GM23338 (cell line): ENCODE measurements around the gene TJP1. TPM values are rescaled to one million over a fixed set of nuclear protein-coding genes. Genes with fewer than 3 reads are reported as not detected.

Experiments
- ATAC-seq: fragments of 200-7000 bp; cut with Tn5 transposase; 3 replicates; pipeline ENCODE4 v1.9.1; 2020
- DNase-seq: peaks from one replicate; pipeline ENCODE4 v3.0.0-alpha.2; 2015; ENCODE audit warnings: low spot score
- H2AFZ ChIP-seq: fragments of 200-600 bp; sonication (generic); 2 replicates; pipeline ENCODE4 v1.8.0; 2016; ENCODE audit warnings: antibody characterized with exemption, mild to moderate bottlenecking, moderate library complexity
- H3F3A ChIP-seq: fragments of 200-600 bp; sonication (generic); replicated peaks from 2 replicates; pipeline ENCODE4 v1.8.0; 2017; ENCODE audit warnings: antibody characterized with exemption, mixed run types, low read depth
- H3K27ac ChIP-seq: fragments of 200-600 bp; sonication (generic); 2 replicates; pipeline ENCODE4 v1.6.1; 2016; ENCODE audit warnings: low read depth
- H3K27me3 ChIP-seq: fragments of 200-600 bp; sonication (generic); 2 replicates; pipeline ENCODE4 v1.8.0; 2016; ENCODE audit warnings: mild to moderate bottlenecking, mixed run types, moderate library complexity; ENCODE audit not compliant: insufficient read depth
- H3K36me3 ChIP-seq: fragments of 200-600 bp; sonication (generic); 2 replicates; pipeline ENCODE4 v1.8.0; 2016; ENCODE audit warnings: mild to moderate bottlenecking; ENCODE audit not compliant: insufficient read depth
- H3K4me1 ChIP-seq: fragments of 200-600 bp; sonication (generic); 2 replicates; pipeline ENCODE4 v1.8.0; 2016; ENCODE audit warnings: mild to moderate bottlenecking, moderate library complexity; ENCODE audit not compliant: insufficient read depth
- H3K4me2 ChIP-seq: fragments of 200-600 bp; sonication (generic); 2 replicates; pipeline ENCODE4 v1.7.1; 2017; ENCODE audit warnings: mixed run types
- H3K4me3 ChIP-seq: fragments of 200-600 bp; sonication (generic); 2 replicates; pipeline ENCODE4 v1.6.1; 2016; ENCODE audit warnings: mixed run types
- H3K79me2 ChIP-seq: fragments of 200-600 bp; sonication (generic); replicated peaks from 2 replicates; pipeline ENCODE4 v1.8.0; 2017; ENCODE audit warnings: mild to moderate bottlenecking; ENCODE audit not compliant: insufficient read depth
- H3K9me2 ChIP-seq: fragments of 200-600 bp; sonication (generic); 2 replicates; pipeline ENCODE4 v1.8.0; 2017; ENCODE audit not compliant: insufficient read depth
- H4K20me1 ChIP-seq: fragments of 200-600 bp; sonication (generic); replicated peaks from 2 replicates; pipeline ENCODE4 v1.8.0; 2017; ENCODE audit warnings: mild to moderate bottlenecking; ENCODE audit not compliant: insufficient read depth
- H3K27ac Mint-ChIP-seq: 2 replicates; pipeline ENCODE4 v1.8.0; 2020; ENCODE audit warnings: inconsistent platforms, mild to moderate bottlenecking, moderate library complexity, mixed read lengths
- H3K27me3 Mint-ChIP-seq: 3 replicates; pipeline ENCODE4 v1.8.0; 2022; ENCODE audit warnings: low read depth, mild to moderate bottlenecking, moderate library complexity, mixed read lengths, inconsistent platforms; ENCODE audit not compliant: insufficient read depth, poor library complexity
- H3K36me3 Mint-ChIP-seq: 3 replicates; pipeline ENCODE4 v1.8.0; 2021; ENCODE audit warnings: low read depth, mild to moderate bottlenecking, inconsistent platforms, moderate library complexity, mixed read lengths
- H3K4me1 Mint-ChIP-seq: 3 replicates; pipeline ENCODE4 v1.8.0; 2020; ENCODE audit warnings: mild to moderate bottlenecking, inconsistent platforms, mixed read lengths
- H3K4me3 Mint-ChIP-seq: 3 replicates; pipeline ENCODE4 v1.8.0; 2021; ENCODE audit warnings: moderate library complexity, mild to moderate bottlenecking, inconsistent platforms, mixed read lengths
- H3K9me3 Mint-ChIP-seq: 3 replicates; pipeline ENCODE4 v1.8.0; 2020; ENCODE audit warnings: moderate library complexity, mild to moderate bottlenecking, inconsistent platforms, mixed read lengths
- CREB1 ChIP-seq: fragments of 250-450 bp; sonication (Bioruptor Pico); IDR thresholded peaks from 2 replicates; pipeline ENCODE4 v1.5.0; 2020; ENCODE audit warnings: low read depth, mild to moderate bottlenecking, moderate library complexity
- ETS1 ChIP-seq: IDR thresholded peaks from 2 replicates; pipeline ENCODE4 v1.6.1; 2016; ENCODE audit warnings: antibody characterized with exemption
- NANOG ChIP-seq: IDR thresholded peaks from 2 replicates; pipeline ENCODE4 v1.6.1; 2016; ENCODE audit warnings: antibody characterized with exemption, borderline replicate concordance
- POLR2AphosphoS5 ChIP-seq: IDR thresholded peaks from 2 replicates; pipeline ENCODE4 v1.6.1; 2016; ENCODE audit warnings: antibody characterized with exemption, low read depth
- STAT1 ChIP-seq: IDR thresholded peaks from one replicate; pipeline ENCODE4 v1.6.1; 2016; ENCODE audit warnings: antibody characterized with exemption; ENCODE audit not compliant: unreplicated experiment
- ZNF331 ChIP-seq: fragments of 250-450 bp; sonication (Bioruptor Pico); IDR thresholded peaks from 2 replicates; pipeline ENCODE4 v1.5.0; 2020; ENCODE audit warnings: low read depth, mild to moderate bottlenecking, moderate library complexity
- polyA plus RNA-seq: library from polyadenylated mRNA; unstranded; fragments of >200 nt; fragmentation: Nextera tagmentation; extraction: Ambion mirVana; gene quantifications from 2 replicates; pipeline ENCODE4 v1.2.1, GENCODE V29; 2016
- total RNA-seq: library from RNA; depleted of rRNA; stranded (reverse); fragments of >200 nt; shearing (Covaris generic); gene quantifications from 2 replicates; pipeline ENCODE4 v1.2.3, GENCODE V29; 2014
- TF ChIP-seq, protein P1 (sequence below): IDR thresholded peaks from one replicate; pipeline ENCODE4 v1.6.1; 2018; ENCODE audit warnings: antibody characterized with exemption; ENCODE audit not compliant: unreplicated experiment
- TF ChIP-seq, protein P2 (sequence below), 2 experiments: fragments of 200-600 bp in 1 of 2; sonication (generic) in 1 of 2; conservative IDR thresholded peaks; 2 replicates each; pipeline versions ENCODE4 v1.5.1 to v1.6.1; 2016 to 2017; ENCODE audit warnings: antibody characterized with exemption in 2 of 2, low read depth in 2 of 2, mild to moderate bottlenecking in 2 of 2, moderate library complexity in 1 of 2

TJP1 gene
- total and polyA plus RNA-seq, 2 experiments from 2014 or later = 76.2 to 116 TPM

DNA sequence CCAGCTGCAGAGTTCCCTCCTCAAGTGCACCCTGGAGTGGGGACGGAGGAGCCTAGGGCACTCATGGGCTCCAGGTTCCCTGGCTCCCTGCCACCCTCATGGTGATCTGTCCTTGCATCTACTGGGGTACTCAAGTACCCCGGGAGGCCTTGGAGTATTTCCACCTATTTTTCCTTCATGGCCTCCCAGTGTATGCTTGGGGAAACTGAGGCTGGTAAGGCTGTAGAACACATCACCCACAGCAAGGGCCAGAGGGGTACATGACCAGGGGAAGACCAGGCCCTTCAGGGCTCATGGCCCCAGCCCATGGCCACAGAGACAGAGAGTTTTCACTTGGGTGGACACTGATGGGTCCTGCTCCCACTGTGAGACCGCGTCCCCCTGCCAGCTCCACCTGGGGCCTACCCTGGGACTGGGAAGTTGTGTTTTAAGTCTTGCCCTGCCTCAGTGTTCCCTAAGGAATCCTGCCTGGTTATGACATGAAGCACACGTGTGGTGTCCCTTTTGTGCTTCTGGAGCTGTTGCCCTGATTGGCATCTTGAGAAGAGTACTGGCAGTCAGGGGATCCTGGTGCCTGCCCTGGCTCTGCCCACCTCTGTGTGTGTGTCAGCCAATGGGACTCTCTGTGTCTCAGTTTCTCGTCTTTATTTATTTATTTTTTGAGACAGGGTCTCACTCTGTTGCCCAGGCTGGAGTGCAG lies 132.8 kb downstream of the TJP1 start (continued):
- TF ChIP-seq, protein P1, sequence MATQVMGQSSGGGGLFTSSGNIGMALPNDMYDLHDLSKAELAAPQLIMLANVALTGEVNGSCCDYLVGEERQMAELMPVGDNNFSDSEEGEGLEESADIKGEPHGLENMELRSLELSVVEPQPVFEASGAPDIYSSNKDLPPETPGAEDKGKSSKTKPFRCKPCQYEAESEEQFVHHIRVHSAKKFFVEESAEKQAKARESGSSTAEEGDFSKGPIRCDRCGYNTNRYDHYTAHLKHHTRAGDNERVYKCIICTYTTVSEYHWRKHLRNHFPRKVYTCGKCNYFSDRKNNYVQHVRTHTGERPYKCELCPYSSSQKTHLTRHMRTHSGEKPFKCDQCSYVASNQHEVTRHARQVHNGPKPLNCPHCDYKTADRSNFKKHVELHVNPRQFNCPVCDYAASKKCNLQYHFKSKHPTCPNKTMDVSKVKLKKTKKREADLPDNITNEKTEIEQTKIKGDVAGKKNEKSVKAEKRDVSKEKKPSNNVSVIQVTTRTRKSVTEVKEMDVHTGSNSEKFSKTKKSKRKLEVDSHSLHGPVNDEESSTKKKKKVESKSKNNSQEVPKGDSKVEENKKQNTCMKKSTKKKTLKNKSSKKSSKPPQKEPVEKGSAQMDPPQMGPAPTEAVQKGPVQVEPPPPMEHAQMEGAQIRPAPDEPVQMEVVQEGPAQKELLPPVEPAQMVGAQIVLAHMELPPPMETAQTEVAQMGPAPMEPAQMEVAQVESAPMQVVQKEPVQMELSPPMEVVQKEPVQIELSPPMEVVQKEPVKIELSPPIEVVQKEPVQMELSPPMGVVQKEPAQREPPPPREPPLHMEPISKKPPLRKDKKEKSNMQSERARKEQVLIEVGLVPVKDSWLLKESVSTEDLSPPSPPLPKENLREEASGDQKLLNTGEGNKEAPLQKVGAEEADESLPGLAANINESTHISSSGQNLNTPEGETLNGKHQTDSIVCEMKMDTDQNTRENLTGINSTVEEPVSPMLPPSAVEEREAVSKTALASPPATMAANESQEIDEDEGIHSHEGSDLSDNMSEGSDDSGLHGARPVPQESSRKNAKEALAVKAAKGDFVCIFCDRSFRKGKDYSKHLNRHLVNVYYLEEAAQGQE = no peak
- no peak for TF ChIP-seq CREB1 (CRISPR knock-in tag)
- TF ChIP-seq STAT1 = no peak
- TF ChIP-seq, protein P2, sequence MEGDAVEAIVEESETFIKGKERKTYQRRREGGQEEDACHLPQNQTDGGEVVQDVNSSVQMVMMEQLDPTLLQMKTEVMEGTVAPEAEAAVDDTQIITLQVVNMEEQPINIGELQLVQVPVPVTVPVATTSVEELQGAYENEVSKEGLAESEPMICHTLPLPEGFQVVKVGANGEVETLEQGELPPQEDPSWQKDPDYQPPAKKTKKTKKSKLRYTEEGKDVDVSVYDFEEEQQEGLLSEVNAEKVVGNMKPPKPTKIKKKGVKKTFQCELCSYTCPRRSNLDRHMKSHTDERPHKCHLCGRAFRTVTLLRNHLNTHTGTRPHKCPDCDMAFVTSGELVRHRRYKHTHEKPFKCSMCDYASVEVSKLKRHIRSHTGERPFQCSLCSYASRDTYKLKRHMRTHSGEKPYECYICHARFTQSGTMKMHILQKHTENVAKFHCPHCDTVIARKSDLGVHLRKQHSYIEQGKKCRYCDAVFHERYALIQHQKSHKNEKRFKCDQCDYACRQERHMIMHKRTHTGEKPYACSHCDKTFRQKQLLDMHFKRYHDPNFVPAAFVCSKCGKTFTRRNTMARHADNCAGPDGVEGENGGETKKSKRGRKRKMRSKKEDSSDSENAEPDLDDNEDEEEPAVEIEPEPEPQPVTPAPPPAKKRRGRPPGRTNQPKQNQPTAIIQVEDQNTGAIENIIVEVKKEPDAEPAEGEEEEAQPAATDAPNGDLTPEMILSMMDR (conservative IDR thresholded peaks at IDR 0.05; ENCODE audit: low read depth in 2 of 2) = no peak
- TF ChIP-seq ZNF331 (CRISPR knock-in tag) = no peak
- TF ChIP-seq POLR2AphosphoS5 = no peak
- TF ChIP-seq NANOG = no peak

DNA sequence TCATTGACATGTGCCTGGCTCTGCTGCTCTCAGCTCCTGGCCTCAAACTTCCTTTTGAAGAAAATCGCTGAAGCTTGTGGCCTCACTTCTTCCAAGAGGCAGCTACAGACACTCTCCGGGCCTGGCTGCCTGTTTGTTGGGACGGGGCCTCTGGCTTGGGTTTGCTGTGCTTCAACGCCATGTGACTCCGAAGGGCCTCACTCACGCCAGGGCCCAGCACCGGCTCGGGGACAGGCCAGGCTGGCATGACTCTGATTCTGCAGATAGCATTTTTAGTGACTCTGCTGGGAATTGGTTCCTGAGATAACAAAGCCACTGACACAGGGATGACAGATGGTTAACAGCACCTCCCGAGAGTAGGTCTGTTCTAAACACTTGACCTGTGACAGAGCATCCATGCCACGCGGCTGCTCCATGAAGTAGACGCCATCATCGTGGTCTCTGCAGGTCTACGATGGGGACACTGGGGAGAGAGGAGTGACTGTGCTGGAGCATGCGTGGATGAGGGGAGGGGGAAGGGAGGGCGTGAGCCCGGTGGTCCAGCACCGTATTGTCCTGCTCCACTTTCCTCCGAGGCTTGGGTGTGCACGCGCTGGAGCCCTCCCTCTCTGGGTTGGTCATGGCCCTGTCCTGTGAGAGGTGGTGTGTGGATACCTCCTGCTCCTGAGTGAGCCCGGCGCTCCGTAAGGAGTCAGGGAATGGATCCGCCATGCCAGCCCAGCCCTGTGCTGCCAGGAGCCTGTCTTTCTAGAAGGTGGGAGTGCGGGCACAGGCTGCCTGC lies 133.6 kb downstream of the TJP1 start:
- H3K27ac ChIP-seq = no peak overlapping the region
- H3K9me3 Mint-ChIP-seq = peaks cover 2% of the 10 kb centered on the region; the same call in 2 of the 3 replicates
- no peaks in the 10 kb centered on the region for H3F3A ChIP-seq
- no peaks in the 10 kb centered on the region; the same call in 2 of the 3 replicates for H3K4me1 Mint-ChIP-seq
- H3K36me3 Mint-ChIP-seq = no peaks in the 10 kb centered on the region; the same call in 2 of the 3 replicates
- H3K9me2 ChIP-seq = no peaks in the 10 kb centered on the region
- no peak overlapping the region for H3K4me2 ChIP-seq
- DNase-seq (no peak), ATAC-seq (no peak)
- H3K4me3 Mint-ChIP-seq = no peak overlapping the region
- no peaks in the 10 kb centered on the region for H3K36me3 ChIP-seq
- H3K4me3 ChIP-seq = no peak overlapping the region
- no peaks in the 10 kb centered on the region for H4K20me1 ChIP-seq
- no peaks in the 10 kb centered on the region for H3K79me2 ChIP-seq
- peaks cover 9% of the 10 kb centered on the region for H3K27me3 Mint-ChIP-seq
- H3K27me3 ChIP-seq = no peaks in the 10 kb centered on the region
- no peak overlapping the region for H3K27ac Mint-ChIP-seq
- TF ChIP-seq ETS1 = no peak
- no peak overlapping the region for H2AFZ ChIP-seq
- H3K4me1 ChIP-seq = no peaks in the 10 kb centered on the region
